ENCODE data around the gene CD180. TPM values are rescaled to one million over a fixed set of nuclear protein-coding genes. Genes with fewer than 3 reads are reported as not detected.
"Not testable (repeated sequence)": the region's sequence is repeated elsewhere in the genome, so short reads cannot be mapped to it uniquely, and the experiment has no call there.

The CD180 gene
- total RNA-seq, 4 donors from 2014 or later, result 0.82 to 5.2 (median 2.6) TPM; not detected in 1

DNA sequence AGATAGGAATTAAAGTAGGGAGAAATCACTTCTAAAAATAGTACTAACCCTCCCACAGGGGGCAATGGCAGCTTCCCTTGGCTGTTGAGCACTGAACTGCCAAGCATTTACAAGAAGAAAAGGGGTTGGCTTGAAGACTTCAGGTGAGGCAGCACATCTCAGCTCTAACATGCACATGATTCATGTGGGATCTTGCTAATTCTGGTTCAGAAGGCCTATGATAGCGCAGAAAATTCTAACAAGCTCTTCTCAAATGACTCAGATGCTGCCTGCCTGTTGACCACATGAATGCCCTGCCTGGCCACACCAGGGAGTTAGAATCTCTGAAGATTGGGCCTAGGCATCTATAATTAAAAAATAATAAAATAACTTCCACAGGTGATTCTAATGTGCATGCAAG, 22.6 kb downstream of the CD180 start:
- WGBS, 2 donors (ENCODE audit: low coverage in 1 of 2), result 88% methylated on average over 1 of the region's 1 CpG; no CpG with 5 or more reads in 1 of the 2 donors
- Histone ChIP-seq H3K4me1 (no peaks in the 10 kb centered on the region), H3K27ac (no peak overlapping the region), H3K9me3 (peaks cover 0 to 13% of the 10 kb centered on the region in 2 donors), H3K4me3 (no peak overlapping the region), H3K36me3 (no peaks in the 10 kb centered on the region), H3K27me3 (no peaks in the 10 kb centered on the region)
- no peak for TF ChIP-seq EP300 (IDR thresholded peaks at IDR 0.05; ENCODE audit: low read depth)
- intact Hi-C loops (cut with DNase I; ENCODE audit: low total_unique reads), result no loop called here
- in situ Hi-C loops (cut with MboI; ENCODE audit: low pct_ligation_motif_present in 1 of 4, low pct_unique_long_range_greater_than_20kb in 1 of 4, low sequenced_read_pairs in 3 of 4), result loop anchor here in 2 of 4 donors (25.0 kb wide), 1 partner anchor 362 kb away; no protein-coding TSS in a partner anchor
- DNase-seq, result no peak

- H3K27ac ChIP-seq; H3K4me3 ChIP-seq; H3K27me3 ChIP-seq; DNase-seq; intact Hi-C loops (cut with DNase I; ENCODE audit: low total_unique reads); H3K36me3 ChIP-seq; H3K4me1 ChIP-seq: not testable (repeated sequence)
- H3K9me3 ChIP-seq, result peaks cover 0 to 13% of the 10 kb centered on the region in 2 donors
- in situ Hi-C loops (cut with MboI; ENCODE audit: low pct_ligation_motif_present in 1 of 4, low pct_unique_long_range_greater_than_20kb in 1 of 4, low sequenced_read_pairs in 3 of 4), result loop anchor here in 2 of 4 donors (25.0 kb wide), 1 partner anchor 361 kb away; no protein-coding TSS in a partner anchor
- WGBS, 2 donors (ENCODE audit: low coverage in 1 of 2), result 60 to 71% methylated on average over 1 of the region's 2 CpGs
Measured at GRCh38 chr5:67173351-67173750, 23.2 kb downstream of the CD180 start.

DNA sequence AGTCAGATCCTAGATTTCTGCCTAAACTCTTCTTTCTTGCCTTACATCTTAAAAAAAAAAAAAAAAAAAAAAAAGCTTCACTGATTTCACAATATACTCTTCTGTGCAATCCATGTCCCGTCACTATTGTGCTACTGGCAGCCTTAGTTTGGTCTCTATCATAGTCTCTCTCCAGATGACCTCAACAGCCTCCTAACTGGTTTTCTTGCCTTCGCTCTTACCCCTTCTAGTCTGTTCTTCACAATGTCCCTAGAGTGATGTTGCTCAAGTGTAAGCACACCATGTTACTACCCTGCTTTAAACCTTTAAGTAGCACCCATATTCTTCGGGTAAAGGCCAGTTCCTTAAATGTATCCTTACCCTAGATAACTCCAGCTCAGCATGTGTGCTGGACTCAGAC, 25.8 kb downstream of the CD180 start:
- no peaks in the 10 kb centered on the region for H3K27me3 ChIP-seq
- H3K4me3 ChIP-seq, result no peak overlapping the region
- 86 to 92% methylated on average over 2 to 3 of the region's 3 CpGs for WGBS, 2 donors (ENCODE audit: low coverage in 1 of 2)
- peaks cover 4 to 14% (median 10%) of the 10 kb centered on the region in 4 donors for H3K4me1 ChIP-seq
- intact Hi-C loops (cut with DNase I; ENCODE audit: low total_unique reads) (no loop called here), in situ Hi-C loops (cut with MboI; ENCODE audit: low pct_ligation_motif_present in 1 of 4, low pct_unique_long_range_greater_than_20kb in 1 of 4, low sequenced_read_pairs in 3 of 4) (loop anchor here in 2 of 4 donors (25.0 kb wide), 1 partner anchor 358 kb away; no protein-coding TSS in a partner anchor)
- no peak for DNase-seq
- no peak overlapping the region for H3K27ac ChIP-seq
- no peaks in the 10 kb centered on the region for H3K9me3 ChIP-seq
- H3K36me3 ChIP-seq, result no peaks in the 10 kb centered on the region
- TF ChIP-seq EP300 (IDR thresholded peaks at IDR 0.05; ENCODE audit: low read depth) (no peak), POLR2AphosphoS5 (IDR thresholded peaks at IDR 0.05) (no peak), POLR2A (IDR thresholded peaks at IDR 0.05) (no peak)
- TF ChIP-seq, protein P1, sequence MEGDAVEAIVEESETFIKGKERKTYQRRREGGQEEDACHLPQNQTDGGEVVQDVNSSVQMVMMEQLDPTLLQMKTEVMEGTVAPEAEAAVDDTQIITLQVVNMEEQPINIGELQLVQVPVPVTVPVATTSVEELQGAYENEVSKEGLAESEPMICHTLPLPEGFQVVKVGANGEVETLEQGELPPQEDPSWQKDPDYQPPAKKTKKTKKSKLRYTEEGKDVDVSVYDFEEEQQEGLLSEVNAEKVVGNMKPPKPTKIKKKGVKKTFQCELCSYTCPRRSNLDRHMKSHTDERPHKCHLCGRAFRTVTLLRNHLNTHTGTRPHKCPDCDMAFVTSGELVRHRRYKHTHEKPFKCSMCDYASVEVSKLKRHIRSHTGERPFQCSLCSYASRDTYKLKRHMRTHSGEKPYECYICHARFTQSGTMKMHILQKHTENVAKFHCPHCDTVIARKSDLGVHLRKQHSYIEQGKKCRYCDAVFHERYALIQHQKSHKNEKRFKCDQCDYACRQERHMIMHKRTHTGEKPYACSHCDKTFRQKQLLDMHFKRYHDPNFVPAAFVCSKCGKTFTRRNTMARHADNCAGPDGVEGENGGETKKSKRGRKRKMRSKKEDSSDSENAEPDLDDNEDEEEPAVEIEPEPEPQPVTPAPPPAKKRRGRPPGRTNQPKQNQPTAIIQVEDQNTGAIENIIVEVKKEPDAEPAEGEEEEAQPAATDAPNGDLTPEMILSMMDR (IDR thresholded peaks at IDR 0.05), result no peak

- no peaks in the 10 kb centered on the region for H3K36me3 ChIP-seq
- DNase-seq, result no peak
- H3K4me1 ChIP-seq, result peaks cover 4 to 18% (median 12%) of the 10 kb centered on the region in 4 donors
- no peak overlapping the region for H3K27ac ChIP-seq
- no peak overlapping the region for H3K4me3 ChIP-seq
- in situ Hi-C loops (cut with MboI; ENCODE audit: low pct_ligation_motif_present in 1 of 4, low pct_unique_long_range_greater_than_20kb in 1 of 4, low sequenced_read_pairs in 3 of 4) (loop anchor here in 3 of 4 donors (10.0 to 25.0 kb wide), 2 partner anchors 47 to 356 kb away; no protein-coding TSS in a partner anchor), intact Hi-C loops (cut with DNase I; ENCODE audit: low total_unique reads) (loop anchor here (5.0 kb wide), 1 partner anchor 39 kb away; no protein-coding TSS in a partner anchor)
- TF ChIP-seq, protein P1 (IDR thresholded peaks at IDR 0.05), result no peak
- TF ChIP-seq POLR2A (IDR thresholded peaks at IDR 0.05) (no peak), EP300 (IDR thresholded peaks at IDR 0.05; ENCODE audit: low read depth) (no peak), POLR2AphosphoS5 (IDR thresholded peaks at IDR 0.05) (no peak)
- no peaks in the 10 kb centered on the region for H3K9me3 ChIP-seq
- no peaks in the 10 kb centered on the region for H3K27me3 ChIP-seq
- WGBS, 2 donors (ENCODE audit: low coverage in 1 of 2), result 92 to 98% methylated on average over 4 of the region's 4 CpGs
Measured at GRCh38 chr5:67168069-67168468, 28.5 kb downstream of the CD180 start.

GRCh38 chr5:67166460-67167285, 29.9 kb downstream of the CD180 start:
- H3K4me1 ChIP-seq, result peaks cover 4 to 18% (median 12%) of the 10 kb centered on the region in 4 donors
- WGBS, 2 donors (ENCODE audit: low coverage in 1 of 2), result 61% methylated on average over 3 to 29 of the region's 31 CpGs
- peak overlapping the region; percentile 75 to 84 (median 76) for H3K27ac ChIP-seq
- in situ Hi-C loops (cut with MboI; ENCODE audit: low pct_ligation_motif_present in 1 of 4, low pct_unique_long_range_greater_than_20kb in 1 of 4, low sequenced_read_pairs in 3 of 4), result loop anchor here in 3 of 4 donors (10.0 to 25.0 kb wide), 2 partner anchors 48 to 354 kb away; no protein-coding TSS in a partner anchor
- H3K4me3 ChIP-seq, result peak overlapping the region in 3 of 4 donors; percentile 21 to 43 (median 23)
- no peaks in the 10 kb centered on the region for H3K9me3 ChIP-seq
- H3K27me3 ChIP-seq, result no peaks in the 10 kb centered on the region
- no peaks in the 10 kb centered on the region for H3K36me3 ChIP-seq
- DNase-seq, result peak; percentile 70
- TF ChIP-seq EP300 (IDR thresholded peaks at IDR 0.05; ENCODE audit: low read depth) (no peak), POLR2A (IDR thresholded peaks at IDR 0.05) (peak; percentile 22), POLR2AphosphoS5 (IDR thresholded peaks at IDR 0.05) (no peak)
- TF ChIP-seq, protein P1 (IDR thresholded peaks at IDR 0.05), result peak in 1 of 5 experiments; percentile 18
- intact Hi-C loops (cut with DNase I; ENCODE audit: low total_unique reads), result loop anchor here (5.0 kb wide), 1 partner anchor 41 kb away; no protein-coding TSS in a partner anchor
